Anterior cingulate cortex (tissue), 58 donors: Measurements from ENCODE around the gene NUDT15.
"Not testable (repeated sequence)": the region's sequence is repeated elsewhere in the genome, so short reads cannot be mapped to it uniquely, and the experiment has no call there.

Experiments
- DNase-seq, 58 donors: peaks; one replicate each; lab custom pipeline; 2025; lab: John Stamatoyannopoulos, UW

Gene NUDT15

GRCh38 chr13:48040896-48041295 is 3.4 kb downstream of the NUDT15 start:
- DNase-seq: no peak

GRCh38 chr13:48042894-48043293 is 5.4 kb downstream of the NUDT15 start:
- no peak for DNase-seq

GRCh38 chr13:48043789-48044503 is 6.4 kb downstream of the NUDT15 start:
- DNase-seq: no peak

GRCh38 chr13:48050550-48050949 is 13.0 kb downstream of the NUDT15 start:
- DNase-seq: no peak

GRCh38 chr13:48054601-48055000 is 17.1 kb downstream of the NUDT15 start:
- no peak for DNase-seq

GRCh38 chr13:48055712-48056111 is 18.2 kb downstream of the NUDT15 start:
- no peak for DNase-seq

- peak in 9 of 58 donors; percentile 4 to 37 (median 11) for DNase-seq
These were observed 21.0 kb downstream of the NUDT15 start for GRCh38 chr13:48058536-48058935.

DNA sequence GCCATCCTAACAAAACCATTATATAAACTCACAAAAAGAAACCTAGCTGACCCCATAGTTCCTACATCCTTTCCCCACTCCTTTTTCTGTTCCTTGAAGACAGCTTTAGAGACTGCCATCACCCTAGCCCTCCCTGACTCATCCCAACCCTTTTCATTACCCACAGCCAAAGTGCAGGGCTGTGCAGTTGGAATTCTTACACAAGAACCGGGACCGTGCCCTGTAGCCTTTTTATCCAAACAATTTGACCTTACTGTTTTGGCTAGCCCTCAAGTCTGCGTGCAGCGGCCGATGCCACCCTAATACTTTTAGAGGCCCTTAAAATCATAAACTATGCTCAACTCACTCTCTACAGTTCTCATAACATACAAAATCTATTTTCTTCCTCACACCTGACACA is 22.4 kb downstream of the NUDT15 start:
- not testable (repeated sequence) for DNase-seq

DNA sequence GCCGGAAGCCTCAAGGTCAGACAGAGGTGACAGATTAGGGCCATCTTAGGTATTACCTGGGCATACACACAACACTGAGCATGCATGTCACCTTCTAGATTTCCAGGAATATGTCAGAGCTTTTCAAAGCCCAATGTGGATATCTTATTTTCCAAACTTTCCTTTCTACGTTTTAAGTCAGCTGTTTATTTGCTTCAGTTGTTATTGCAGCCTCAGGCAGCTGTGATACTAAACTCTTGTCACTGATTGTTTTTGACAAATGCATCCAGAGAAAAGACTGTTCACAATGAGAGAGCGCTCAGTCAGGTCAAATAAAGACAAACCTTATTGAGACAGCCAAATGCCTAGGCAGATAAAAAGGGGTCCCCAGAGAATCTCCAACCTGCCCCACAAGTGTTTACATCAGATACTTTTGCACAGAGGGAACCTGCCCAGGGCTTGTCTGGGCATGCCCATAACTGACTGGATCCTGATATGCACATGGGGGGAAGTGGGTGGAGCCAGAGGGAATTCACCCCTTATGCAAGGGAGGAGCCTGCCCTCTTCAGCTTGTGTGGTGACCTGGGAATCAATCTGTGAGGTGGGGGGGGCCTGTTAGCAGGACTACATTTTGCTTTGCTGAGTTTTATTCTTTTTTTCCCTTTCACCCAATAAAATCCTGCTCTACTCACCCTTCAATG is 28.9 kb downstream of the NUDT15 start:
- DNase-seq: no peak

- no peak for DNase-seq
These were observed 30.5 kb downstream of the NUDT15 start for GRCh38 chr13:48068036-48068435.

GRCh38 chr13:48068952-48069351 is 31.4 kb downstream of the NUDT15 start:
- no peak for DNase-seq

- DNase-seq: no peak
These were observed 32.0 kb downstream of the NUDT15 start for GRCh38 chr13:48069573-48069972.

DNA sequence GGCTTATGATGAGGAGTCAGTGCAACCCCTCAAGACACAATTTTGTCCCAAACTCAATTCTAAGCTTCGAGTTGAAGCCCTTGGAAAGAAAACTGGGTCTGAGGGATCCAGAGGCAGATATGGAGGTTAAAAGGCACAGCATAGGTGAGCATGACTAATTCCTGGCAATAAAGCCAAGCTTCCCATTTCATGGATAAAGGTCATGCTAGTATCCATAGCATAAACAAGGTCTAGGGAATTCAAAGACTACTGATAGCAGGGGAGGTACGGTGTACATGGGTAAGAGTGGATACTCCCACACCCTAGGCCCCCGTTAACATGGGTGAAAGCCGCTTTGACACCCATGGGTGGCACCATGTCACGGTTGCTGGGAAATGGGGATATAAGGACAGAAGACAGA is 33.4 kb downstream of the NUDT15 start:
- DNase-seq: no peak

DNA sequence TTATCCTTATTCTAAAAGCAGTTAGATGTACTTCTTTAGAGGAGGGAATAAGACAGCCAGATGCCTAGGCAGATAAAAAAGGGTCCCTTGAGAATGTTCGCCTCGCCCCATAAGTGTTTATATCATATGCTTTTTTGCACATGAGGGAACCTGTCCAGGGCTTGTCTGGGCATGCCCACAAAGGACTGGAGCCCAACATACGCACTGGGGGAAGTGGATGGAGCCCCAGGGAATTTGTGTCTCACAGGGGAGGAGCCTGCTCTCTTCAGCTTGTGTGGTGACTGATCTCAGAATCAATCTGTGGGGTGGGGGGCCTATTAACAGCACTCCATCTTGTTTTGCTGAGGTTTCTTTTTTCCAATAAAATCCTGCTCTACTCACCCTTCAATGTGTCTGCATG is 34.8 kb downstream of the NUDT15 start:
- DNase-seq: no peak

DNA sequence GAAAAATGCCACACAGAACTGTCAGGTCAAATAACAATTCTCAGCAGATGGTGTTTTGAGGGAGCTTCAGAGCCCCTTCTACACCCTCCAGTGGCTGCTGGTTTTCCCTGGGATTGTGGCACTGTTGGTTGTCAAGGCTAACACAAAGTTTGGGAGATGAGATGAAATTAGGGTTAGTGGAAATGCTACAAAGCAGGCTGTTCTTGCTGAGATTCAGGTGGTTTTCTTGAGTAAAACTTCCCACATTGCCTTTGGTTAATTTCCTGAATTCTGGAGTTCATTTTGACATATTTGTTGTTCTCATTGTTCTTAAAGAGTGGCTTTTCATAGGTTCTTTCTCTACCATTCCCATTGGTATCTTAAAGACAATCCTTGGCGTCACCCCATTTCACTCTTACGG is 35.3 kb downstream of the NUDT15 start:
- no peak for DNase-seq

GRCh38 chr13:48074006-48074405 is 36.5 kb downstream of the NUDT15 start:
- no peak for DNase-seq

- no peak for DNase-seq
These were observed 40.7 kb downstream of the NUDT15 start for GRCh38 chr13:48078251-48078656.

- no peak for DNase-seq
These were observed 44.2 kb downstream of the NUDT15 start for GRCh38 chr13:48081739-48082138.

DNA sequence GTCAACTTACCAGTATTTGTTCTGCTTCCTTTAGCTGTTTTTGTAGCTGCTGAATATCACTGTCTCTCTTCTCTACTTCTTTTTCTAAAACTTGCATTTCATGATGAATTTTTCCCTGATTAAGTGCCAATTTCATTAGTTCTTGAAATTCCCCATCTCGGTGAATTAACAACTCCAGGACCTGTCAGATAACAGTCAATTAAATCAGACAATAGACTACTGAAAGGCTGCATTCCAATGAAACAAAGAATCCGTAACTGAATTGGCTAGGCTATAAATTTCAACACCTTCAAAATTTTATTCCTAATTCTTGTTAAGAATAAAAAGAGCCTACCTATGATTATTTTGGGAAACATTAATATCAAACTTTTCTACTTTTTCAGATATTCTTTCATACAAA is 48.7 kb downstream of the NUDT15 start:
- no peak for DNase-seq

- no peak for DNase-seq
These were observed 56.1 kb downstream of the NUDT15 start for GRCh38 chr13:48093588-48093987.

GRCh38 chr13:48094404-48094780 is 56.9 kb downstream of the NUDT15 start:
- peak in 3 of 58 donors; percentile 1 to 30 (median 3) for DNase-seq

DNA sequence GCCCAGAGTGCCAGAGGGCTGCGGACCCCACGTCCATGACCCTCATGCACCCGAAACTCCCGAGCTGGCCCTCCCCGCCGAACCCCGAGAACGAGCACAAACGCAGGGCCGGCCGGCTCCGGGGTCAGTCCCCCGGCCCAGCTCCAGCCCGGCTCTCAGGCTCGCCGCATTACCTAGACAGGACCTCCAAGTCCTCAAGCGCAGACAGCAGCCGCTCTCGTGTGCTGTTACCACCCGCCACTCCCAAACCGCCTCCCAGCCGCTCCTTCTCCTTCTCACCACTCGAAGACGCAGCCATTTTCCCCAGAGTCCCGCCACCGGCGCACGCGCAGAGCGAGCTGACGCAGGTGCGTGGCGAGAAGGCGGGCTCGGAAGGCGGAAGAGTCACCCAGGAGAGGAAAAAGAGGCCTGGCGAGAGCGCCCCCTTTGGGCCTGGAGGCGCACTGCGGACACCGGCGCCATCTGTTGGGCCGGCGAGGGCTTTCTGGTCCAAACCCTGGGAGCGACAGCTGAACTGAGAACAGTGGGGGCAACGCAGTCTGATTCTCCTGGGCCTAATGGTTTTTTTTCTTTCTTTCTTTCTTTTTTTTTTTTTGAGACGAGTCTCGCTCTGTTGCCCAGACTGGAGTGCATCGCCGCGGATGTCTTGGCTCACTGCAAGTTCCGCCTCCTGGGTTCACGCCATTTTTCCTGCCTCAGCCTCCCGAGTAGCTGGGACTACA is 57.4 kb downstream of the NUDT15 start, which contains the start of gene MED4:
Gene MED4 (minus strand): TSS at position 324 of the 722 bp plus-strand sequence. CDS start 26 bp downstream, at position 298.
- DNase-seq: peak; percentile 56 to 97 (median 90)
